GM10248 (cell line): ENCODE measurements around the gene LGALS3.
A peak's percentile ranks its signal among the peaks of the same experiment; 100 is the strongest.

Experiments
- CTCF ChIA-PET: fragments of 300-600 bp; sonication (Branson Sonifier 250); formaldehyde crosslinking; extraction: SDS; loops from one replicate; lab custom pipeline; 2021; ENCODE audit warnings: antibody characterized with exemption; lab: Yijun Ruan, JAX
- POLR2A ChIA-PET: fragments of 350-650 bp; sonication (Branson Sonifier 250); formaldehyde crosslinking; extraction: SDS; loops from one replicate; lab custom pipeline; 2020; ENCODE audit warnings: antibody characterized with exemption; lab: Yijun Ruan, JAX
- DNase-seq: peaks from one replicate; pipeline ENCODE4 v3.0.0; 2012; ENCODE audit errors: extremely low spot score
- TF ChIP-seq, protein P1 (sequence below): IDR thresholded peaks from 2 replicates; pipeline ENCODE4 v1.5.1; 2012; ENCODE audit warnings: mild to moderate bottlenecking, low read depth; ENCODE audit errors: extremely low read depth, missing control alignments, control extremely low read depth

Gene LGALS3

DNA sequence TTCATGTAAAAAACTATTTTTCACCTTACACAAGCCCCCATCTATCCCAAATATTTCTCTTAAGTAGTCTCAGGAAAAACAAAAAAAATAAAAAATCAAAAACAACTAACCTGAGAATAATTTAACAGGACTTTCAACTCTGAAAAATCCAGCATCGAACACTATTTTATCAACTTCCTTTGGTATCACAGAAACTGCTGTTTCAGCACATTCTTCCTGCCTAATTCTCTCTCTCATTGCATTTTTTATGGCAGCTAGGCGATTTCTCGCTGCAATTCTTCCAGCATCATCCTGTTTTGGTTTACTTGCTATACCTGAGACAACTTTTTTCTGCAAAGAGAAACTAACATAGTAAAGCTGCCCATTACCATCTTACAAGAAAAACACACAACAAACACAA is 29.4 kb downstream of the LGALS3 start:
- ChIA-PET CTCF (interaction anchor here (1.5 to 5.1 kb wide), 4 partner anchors 12 to 68 kb away, joined by 3 to 31 read pairs (median 17); no protein-coding TSS in a partner anchor), POLR2A (no interaction called here)
- DNase-seq = no peak
- TF ChIP-seq, protein P1, sequence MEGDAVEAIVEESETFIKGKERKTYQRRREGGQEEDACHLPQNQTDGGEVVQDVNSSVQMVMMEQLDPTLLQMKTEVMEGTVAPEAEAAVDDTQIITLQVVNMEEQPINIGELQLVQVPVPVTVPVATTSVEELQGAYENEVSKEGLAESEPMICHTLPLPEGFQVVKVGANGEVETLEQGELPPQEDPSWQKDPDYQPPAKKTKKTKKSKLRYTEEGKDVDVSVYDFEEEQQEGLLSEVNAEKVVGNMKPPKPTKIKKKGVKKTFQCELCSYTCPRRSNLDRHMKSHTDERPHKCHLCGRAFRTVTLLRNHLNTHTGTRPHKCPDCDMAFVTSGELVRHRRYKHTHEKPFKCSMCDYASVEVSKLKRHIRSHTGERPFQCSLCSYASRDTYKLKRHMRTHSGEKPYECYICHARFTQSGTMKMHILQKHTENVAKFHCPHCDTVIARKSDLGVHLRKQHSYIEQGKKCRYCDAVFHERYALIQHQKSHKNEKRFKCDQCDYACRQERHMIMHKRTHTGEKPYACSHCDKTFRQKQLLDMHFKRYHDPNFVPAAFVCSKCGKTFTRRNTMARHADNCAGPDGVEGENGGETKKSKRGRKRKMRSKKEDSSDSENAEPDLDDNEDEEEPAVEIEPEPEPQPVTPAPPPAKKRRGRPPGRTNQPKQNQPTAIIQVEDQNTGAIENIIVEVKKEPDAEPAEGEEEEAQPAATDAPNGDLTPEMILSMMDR = no peak

DNA sequence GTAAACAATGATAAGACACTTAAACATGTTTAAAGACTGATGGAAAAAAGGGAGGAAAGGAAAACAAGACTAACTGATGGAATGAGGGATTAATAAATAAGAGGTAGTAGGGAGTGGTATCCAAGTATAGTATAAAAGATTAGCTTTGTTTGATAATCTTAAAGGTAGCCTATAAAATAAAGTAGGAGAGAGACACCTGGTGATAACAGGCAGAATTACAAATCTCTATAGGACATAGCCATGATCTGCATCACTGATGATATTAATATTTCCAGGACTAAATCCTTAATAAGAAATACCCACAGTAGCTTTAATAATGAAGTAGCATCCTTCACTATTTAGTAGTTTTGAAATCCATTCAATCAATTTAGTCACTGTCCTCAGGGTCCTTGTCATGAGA is 31.9 kb downstream of the LGALS3 start:
- TF ChIP-seq, protein P1 = peak; percentile 29
- DNase-seq = peak; percentile 44
- POLR2A ChIA-PET = no interaction called here

DNA sequence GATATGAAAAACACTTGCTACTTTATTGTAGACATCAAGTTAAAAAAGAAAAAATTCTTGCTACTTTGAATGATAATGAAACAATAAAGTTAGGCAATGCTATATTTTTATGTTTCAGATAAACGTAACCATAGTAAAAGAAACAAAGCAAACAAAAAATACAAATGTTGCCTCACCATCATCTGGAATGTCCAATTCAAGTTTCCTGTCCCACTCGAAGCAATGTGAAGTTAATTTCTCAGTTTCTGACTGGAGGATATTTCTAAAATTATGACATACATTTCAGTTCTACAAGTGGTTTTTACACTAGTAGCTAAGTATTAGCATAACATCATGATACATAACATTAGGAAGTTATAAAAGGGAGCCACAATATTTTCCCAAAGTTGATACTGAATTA is 41.5 kb downstream of the LGALS3 start:
- TF ChIP-seq, protein P1 = no peak
- ChIA-PET POLR2A (no interaction called here), CTCF (interaction anchor here (1.3 to 3.3 kb wide), 6 partner anchors 10 to 120 kb away, joined by 3 to 13 read pairs (median 4); no protein-coding TSS in a partner anchor)
- DNase-seq = no peak

More for the DNA sequence above, 31.9 kb downstream of the LGALS3 start:
- CTCF ChIA-PET = interaction anchor here (0.6 to 5.1 kb wide), 31 partner anchors 9 to 255 kb away, joined by 3 to 57 read pairs (median 4); partner anchors contain the start of genes LGALS3 and MAPK1IP1L

DNA sequence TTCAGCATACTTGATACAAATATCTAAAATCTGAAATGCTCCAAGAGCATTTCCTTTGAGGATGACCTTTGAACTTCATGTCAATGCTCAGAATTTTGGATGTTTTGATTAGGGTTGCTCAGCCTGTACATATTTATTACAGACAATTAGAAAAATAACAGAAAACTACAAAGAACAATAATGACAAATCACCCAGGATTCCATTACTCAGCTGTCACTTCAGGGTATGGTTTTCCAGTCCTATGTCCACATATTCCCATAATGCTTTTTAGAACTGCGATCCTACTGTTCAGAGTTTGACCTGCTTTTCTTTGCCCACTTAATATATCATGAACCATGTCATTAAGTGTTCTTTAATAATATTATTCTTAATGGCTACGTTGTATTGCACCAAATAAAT is 51.0 kb downstream of the LGALS3 start:
- CTCF ChIA-PET = interaction anchor here (1.1 to 1.7 kb wide), 2 partner anchors 9 to 27 kb away, joined by 4 to 5 read pairs; no protein-coding TSS in a partner anchor

DNA sequence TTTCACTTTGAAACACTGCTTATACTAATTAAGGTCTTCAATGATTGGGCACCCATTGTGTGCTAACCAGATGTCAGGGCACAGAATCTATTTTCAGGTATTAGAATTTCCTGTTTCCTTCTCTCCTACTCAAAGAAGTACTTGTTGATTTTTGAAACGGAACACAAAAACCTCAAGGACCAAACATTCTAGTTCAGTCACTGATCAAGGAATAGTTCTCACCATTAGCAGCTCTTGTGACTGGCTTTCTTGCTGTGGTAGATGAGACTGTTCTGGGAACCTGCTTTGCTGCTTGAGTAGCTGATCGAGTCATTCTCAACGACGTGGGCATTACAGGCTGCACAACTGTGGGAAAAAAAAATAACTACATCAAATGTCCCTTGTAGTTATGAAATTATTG is 51.4 kb downstream of the LGALS3 start:
- TF ChIP-seq, protein P1 = no peak
- POLR2A ChIA-PET = no interaction called here
- peak; percentile 36 for DNase-seq
- CTCF ChIA-PET = interaction anchor here (0.7 to 1.7 kb wide), 6 partner anchors 9 to 91 kb away, joined by 3 to 5 read pairs (median 4); no protein-coding TSS in a partner anchor

More for the DNA sequence above, 51.0 kb downstream of the LGALS3 start:
- TF ChIP-seq, protein P1 = no peak
- POLR2A ChIA-PET = no interaction called here
- DNase-seq = no peak

DNA sequence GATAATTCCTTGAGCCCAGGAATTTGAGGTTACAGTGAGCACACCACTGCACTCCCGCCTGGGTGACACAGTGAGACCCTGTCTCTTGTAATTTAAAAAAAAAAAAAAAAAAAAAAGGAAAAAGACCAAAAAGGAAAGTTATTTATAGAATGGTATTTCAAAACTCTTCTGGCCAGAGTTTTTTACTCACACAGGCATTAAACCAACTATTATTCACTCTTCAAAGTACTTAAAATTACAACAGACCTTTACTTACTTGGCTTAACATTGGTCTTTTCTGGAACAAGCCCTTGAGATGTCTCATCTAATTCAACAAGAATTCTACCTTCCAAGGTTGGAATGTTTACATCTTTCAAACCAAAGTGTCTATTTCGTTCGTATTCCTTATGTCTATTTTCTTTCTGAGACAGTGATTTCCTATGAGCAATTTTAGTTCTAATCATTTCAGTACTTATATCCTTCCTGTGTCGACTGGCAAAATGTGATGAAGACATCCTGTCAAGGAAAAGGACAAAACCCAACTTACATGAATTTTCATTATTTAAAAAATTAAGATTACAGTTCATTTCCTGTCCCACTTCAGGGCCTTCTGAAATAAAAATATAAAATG is 59.7 kb downstream of the LGALS3 start:
- DNase-seq = no peak
- CTCF ChIA-PET = no interaction called here
- TF ChIP-seq, protein P1 = no peak
- POLR2A ChIA-PET = no interaction called here
